Measurements from ENCODE around the gene JHY.

DNA sequence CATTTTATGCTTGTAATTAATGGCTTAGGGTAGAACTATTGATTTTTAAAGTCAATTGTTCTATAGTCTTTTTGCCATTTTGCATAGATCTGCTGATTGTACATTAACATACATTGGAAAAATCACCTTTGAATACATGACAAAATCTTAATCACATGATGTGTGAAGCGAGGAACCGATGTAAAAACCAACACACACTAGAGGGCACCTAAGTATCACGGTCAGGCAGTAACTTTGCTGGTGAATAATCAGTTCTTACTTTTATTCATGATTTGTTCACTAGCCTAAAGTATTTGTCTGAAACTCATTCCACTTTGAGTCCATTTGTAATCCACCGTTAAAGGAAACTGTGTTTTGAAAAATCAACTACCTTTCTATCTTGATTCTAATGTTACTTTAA is 28.2 kb downstream of the JHY start:
- no peak for TF ChIP-seq POLR2AphosphoS5 (IDR thresholded peaks at IDR 0.05; ENCODE audit: borderline replicate concordance, low read depth, low read length)
- no peak for TF ChIP-seq EZH2 (IDR thresholded peaks at IDR 0.05)

Data from SK-N-MC (cell line).